Measurements from ENCODE around the gene EFNA4. TPM values are rescaled to one million over a fixed set of nuclear protein-coding genes. Genes with fewer than 3 reads are reported as not detected.
A peak's percentile ranks its signal among the peaks of the same experiment; 100 is the strongest.

The EFNA4 gene
- total and polyA plus RNA-seq, 2 of the 4 experiments (the other 2 are of a cell fraction), result 3.8 to 11.8 TPM

DNA sequence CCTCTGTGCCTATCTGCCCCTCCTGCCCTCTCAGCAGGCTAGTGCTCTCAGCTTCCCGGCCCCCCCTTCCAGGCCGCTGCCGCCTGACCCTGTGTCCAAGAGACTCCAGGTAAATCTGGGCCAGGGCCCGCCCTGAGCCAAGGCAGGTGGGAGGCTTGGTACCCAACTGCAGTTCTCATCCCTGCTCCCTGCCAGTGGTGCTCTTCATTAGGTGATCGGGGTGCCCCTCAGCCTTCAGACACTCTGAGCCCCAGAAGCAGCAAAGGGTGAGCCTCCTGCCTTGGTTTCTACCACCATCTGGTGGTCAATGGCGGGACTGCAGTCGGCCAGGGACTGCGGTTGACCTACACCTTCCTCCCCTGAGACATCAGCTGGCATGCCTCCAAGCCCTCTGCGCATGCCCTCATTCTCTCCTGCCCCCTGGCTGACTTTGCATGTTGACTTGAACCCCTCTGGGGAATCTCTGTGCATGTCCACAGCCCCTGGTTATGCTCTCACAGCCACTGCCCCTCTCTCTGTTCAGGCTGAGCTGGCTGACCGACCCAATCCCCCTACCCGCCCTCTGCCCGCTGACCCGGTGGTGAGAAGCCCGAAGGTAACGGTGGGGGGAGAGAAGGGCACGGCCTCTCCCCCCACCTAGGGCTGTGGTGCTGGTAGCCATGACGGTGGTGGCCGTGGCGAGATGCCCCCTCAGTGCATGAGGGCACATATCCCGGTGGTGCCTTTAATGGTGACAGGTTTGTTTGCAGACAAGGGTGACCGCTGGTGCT lies 2.0 kb upstream of the EFNA4 start:
- intact Hi-C loops (cut with micrococcal nuclease) (loop anchor here (2.0 to 5.0 kb wide), 2 partner anchors 104 to 503 kb away; partner anchors contain the start of genes PBXIP1 and UBE2Q1), in situ Hi-C loops (cut with MboI; ENCODE audit: low sequenced_read_pairs) (no loop called here), dilution Hi-C loops (cut with HindIII; ENCODE audit: low sequenced_read_pairs, unreplicated experiment) (no loop called here)
- no peak overlapping the region for H2AK5ac ChIP-seq (ENCODE audit: low read depth, low read length)
- H2AFZ ChIP-seq (replicated peaks; ENCODE audit: low read length, poor library complexity), result peak overlapping the region; percentile 81
- peaks cover 3% of the 10 kb centered on the region; the same call in 1 of the 2 replicates for H3K9me1 ChIP-seq (ENCODE audit: insufficient read depth, low read length)
- H4K91ac ChIP-seq (ENCODE audit: insufficient read depth, low read depth, low read length), result no peak overlapping the region
- WGBS, 2 experiments (ENCODE audit: extremely low coverage in 2 of 2, insufficient read length in 1 of 2), result 70% methylated on average over 4 of the region's 21 CpGs; no CpG with 5 or more reads in 1 of the 2 experiments
- BruUV-seq (replicated peaks), result no TSS peak
- H3K27ac ChIP-seq (ENCODE audit: insufficient read depth, low read length), result no peak overlapping the region
- ChIA-PET CTCF (interaction anchor here (0.6 to 1.5 kb wide), 6 partner anchors 12 to 154 kb away, joined by 3 to 12 read pairs (median 4); no protein-coding TSS in a partner anchor), POLR2A (ENCODE audit: unreplicated experiment) (no interaction called here)
- H3K4me1 ChIP-seq (ENCODE audit: control insufficient read depth, insufficient read depth, low read length), result peaks cover 4% of the 10 kb centered on the region; the same call in 1 of the 2 replicates
- no peak overlapping the region for H3K18ac ChIP-seq (ENCODE audit: low read depth, low read length)
- no peaks in the 10 kb centered on the region for H3K27me3 ChIP-seq (ENCODE audit: control insufficient read depth, insufficient read depth, low read length)
- H3K4me2 ChIP-seq (ENCODE audit: low read depth, low read length), result no peak overlapping the region
- H2BK120ac ChIP-seq (ENCODE audit: low read depth, low read length), result no peak overlapping the region
- no peak overlapping the region for H3K4me3 ChIP-seq (ENCODE audit: insufficient read depth, low read depth, low read length)
- no peak overlapping the region for H2BK15ac ChIP-seq (ENCODE audit: low read depth, low read length)
- peaks cover 11% of the 10 kb centered on the region for H3K36me3 ChIP-seq (ENCODE audit: control insufficient read depth, insufficient read depth, low read length)
- ATAC-seq (ENCODE audit: low read depth) (peak; percentile 73), DNase-seq (peak; percentile 78)
- no peak overlapping the region for H2BK5ac ChIP-seq (ENCODE audit: low read depth, low read length, poor library complexity, severe bottlenecking)
- H3K9me3 ChIP-seq (ENCODE audit: control insufficient read depth, insufficient read depth, low read length), result no peaks in the 10 kb centered on the region
- no peak overlapping the region for H3K56ac ChIP-seq (ENCODE audit: extremely low read depth, insufficient read depth, low read length)
- peak overlapping the region; percentile 76 for H2AK9ac ChIP-seq (replicated peaks; ENCODE audit: low read depth, low read length, poor library complexity)
- no peak overlapping the region for H3K9ac ChIP-seq (ENCODE audit: low read depth, low read length)
- no peak overlapping the region for H3K23ac ChIP-seq (ENCODE audit: low read depth, low read length)
- H2BK20ac ChIP-seq (ENCODE audit: low read depth, low read length), result no peak overlapping the region
- H3K79me1 ChIP-seq (ENCODE audit: low read depth in 1 of 2, low read length in 2 of 2), result peaks cover 10 to 17% of the 10 kb centered on the region in 2 experiments
- no peak overlapping the region for H4K8ac ChIP-seq (ENCODE audit: low read depth in 2 of 2, low read length in 2 of 2)
- no peak overlapping the region for H3K4ac ChIP-seq (ENCODE audit: low read depth, low read length)
- no peak overlapping the region for H3K14ac ChIP-seq (replicated peaks; ENCODE audit: low read depth, low read length)
- no peak overlapping the region for H4K5ac ChIP-seq (ENCODE audit: low read depth, low read length)
- peaks cover 17% of the 10 kb centered on the region for H4K20me1 ChIP-seq (ENCODE audit: insufficient read depth, low read length)
- TF ChIP-seq NFE2L2 (IDR thresholded peaks at IDR 0.05; ENCODE audit: low read depth, low read length) (no peak), CEBPB (IDR thresholded peaks at IDR 0.05; ENCODE audit: low read depth, low read length) (no peak), CHD1 (IDR thresholded peaks at IDR 0.05; ENCODE audit: low read depth, low read length) (no peak), POLR2A (IDR thresholded peaks at IDR 0.05; ENCODE audit: low read depth, low read length) (peak; percentile 57), MAZ (IDR thresholded peaks at IDR 0.05; ENCODE audit: borderline replicate concordance, low read depth, low read length) (peak; percentile 48; the same call in 1 of the 2 replicates), SMC3 (IDR thresholded peaks at IDR 0.05; ENCODE audit: low read depth, low read length) (peak; percentile 87), MXI1 (IDR thresholded peaks at IDR 0.05; ENCODE audit: borderline replicate concordance, low read depth, low read length) (no peak), FOS (IDR thresholded peaks at IDR 0.05; ENCODE audit: low read depth, low read length) (no peak), BHLHE40 (IDR thresholded peaks at IDR 0.05; ENCODE audit: low read depth, low read length) (no peak), USF2 (IDR thresholded peaks at IDR 0.05; ENCODE audit: low read depth, low read length) (no peak), MAFK (IDR thresholded peaks at IDR 0.05; ENCODE audit: low read depth, low read length) (no peak), CTCF (conservative IDR thresholded peaks at IDR 0.05; ENCODE audit: low read depth, low read length) (peak; percentile 97), RCOR1 (IDR thresholded peaks at IDR 0.05; ENCODE audit: insufficient replicate concordance, low read length) (no peak), RAD21 (IDR thresholded peaks at IDR 0.05; ENCODE audit: low read length) (peak; percentile 97)
